Right cardiac atrium (tissue), 5 donors: ENCODE results near the gene SYNE1. TPM values are rescaled to one million over a fixed set of nuclear protein-coding genes. Genes with fewer than 3 reads are reported as not detected.
"Not testable (repeated sequence)": the region's sequence is repeated elsewhere in the genome, so short reads cannot be mapped to it uniquely, and the experiment has no call there.

ENCODE experiments used
- ATAC-seq, 2 donors: fragments of 200-7000 bp; cut with Tn5 transposase; one replicate each; pipeline versions ENCODE4 v1.8.0 to v1.9.1; 2020; ENCODE audit warnings: moderate library complexity in 2 of 2, mild to moderate bottlenecking in 1 of 2
- DNase-seq, 3 donors: peaks; one replicate each; pipeline ENCODE4 v3.0.0-alpha.2; 2020
- H3K27ac ChIP-seq: one replicate; pipeline ENCODE4 v1.5.1; 2013; ENCODE audit warnings: mild to moderate bottlenecking, low read length, control low read depth, moderate library complexity
- H3K27me3 ChIP-seq: one replicate; pipeline ENCODE4 v1.6.1; 2013; ENCODE audit not compliant: control insufficient read depth, insufficient read depth
- H3K4me1 ChIP-seq: one replicate; pipeline ENCODE4 v1.6.1; 2013; ENCODE audit warnings: low read length; ENCODE audit not compliant: control insufficient read depth, insufficient read depth
- H3K4me3 ChIP-seq: one replicate; pipeline ENCODE4 v1.5.1; 2013; ENCODE audit warnings: low read length, control low read depth
- H3K9me3 ChIP-seq: one replicate; pipeline ENCODE4 v1.6.1; 2013; ENCODE audit warnings: low read length; ENCODE audit not compliant: control insufficient read depth
- WGBS: extraction: QIAGEN DNeasy Blood & Tissue Kit; methylation state at CpG from one replicate; pipeline ENCODE4 v1.1.7; 2013; 5-methylcytosine and 5-hydroxymethylcytosine counted together
- intact Hi-C, 4 donors: fragments of 100-400 bp; cut with DNase I; formaldehyde crosslinking; loops; one replicate each; pipeline versions ENCODE4 v1.11.0 to v1.14.0; 2022 to 2023
- polyA plus RNA-seq: library from polyadenylated mRNA; stranded (reverse); fragments of 200-250 nt; gene quantifications from one replicate; pipeline ENCODE4 v1.2.3, GENCODE V29; 2013
- total RNA-seq, 4 donors: library from RNA; stranded (reverse); fragmentation: NEBNext Ultra II Directional; extraction: Animal tissue kit (Norgen Biotek cat#: 25700); gene quantifications; one replicate each; pipeline ENCODE4 v1.2.1, GENCODE V29; 2021
- donor health status: healthy with polysubstance abuse.
- donor health status: DM: no; HTN: yes; CAD: no.
- donor health status: DM: no; HTN: no; CAD: no.
- donor health status: DM: no; HTN: yes; CAD: no; lungs with severe emphysema.
- donor health status: DM: yes; HTN: yes; CAD: no.

Gene SYNE1
- total and polyA plus RNA-seq, 5 donors, result 71.7 to 162 (median 116) TPM

- ATAC-seq (peak; percentile 29 to 58), DNase-seq (peak in 1 of 3 donors; percentile 23)
- Histone ChIP-seq H3K27me3 (no peaks in the 10 kb centered on the region), H3K27ac (no peak overlapping the region), H3K4me3 (no peak overlapping the region), H3K9me3 (no peaks in the 10 kb centered on the region), H3K4me1 (peaks cover 7% of the 10 kb centered on the region)
- 63% methylated on average over 4 of the region's 4 CpGs for WGBS
- intact Hi-C loops, result no loop called here
Observed at GRCh38 chr6:152091851-152092341, 545.3 kb downstream of the SYNE1 start.

DNA sequence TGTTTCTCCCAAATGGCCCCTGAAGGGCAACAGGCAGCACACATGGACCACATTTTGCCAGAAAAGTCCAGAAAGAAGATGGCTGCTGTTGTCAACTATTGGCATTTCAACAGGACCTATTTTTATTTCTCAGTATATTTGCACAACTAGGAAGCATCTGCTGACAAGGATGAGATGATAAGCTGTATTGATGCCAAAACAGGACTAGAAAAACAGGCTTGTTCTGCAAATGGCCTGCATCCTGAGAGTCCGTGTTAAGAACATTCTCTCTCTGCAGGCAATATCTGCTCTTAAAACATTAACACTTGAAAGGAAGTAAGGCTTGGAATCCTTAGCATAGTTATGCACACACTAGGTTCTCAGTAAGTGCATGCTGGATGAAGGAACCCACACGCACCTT, 546.0 kb downstream of the SYNE1 start:
- intact Hi-C loops, result no loop called here
- Histone ChIP-seq H3K9me3 (no peaks in the 10 kb centered on the region), H3K4me1 (peaks cover 7% of the 10 kb centered on the region), H3K4me3 (no peak overlapping the region), H3K27ac (no peak overlapping the region), H3K27me3 (no peaks in the 10 kb centered on the region)
- WGBS, result 36% methylated on average over 2 of the region's 2 CpGs
- DNase-seq (no peak), ATAC-seq (peak in 1 of 2 donors; percentile 12)

- ATAC-seq (peak; percentile 40 to 53), DNase-seq (peak in 2 of 3 donors; percentile 38 to 55)
- Histone ChIP-seq H3K27ac (no peak overlapping the region), H3K27me3 (no peaks in the 10 kb centered on the region), H3K4me1 (peaks cover 10% of the 10 kb centered on the region), H3K4me3 (no peak overlapping the region), H3K9me3 (no peaks in the 10 kb centered on the region)
- WGBS, result 80% methylated on average over 7 of the region's 7 CpGs
- intact Hi-C loops, result no loop called here
Observed at GRCh38 chr6:152089992-152090391, 547.2 kb downstream of the SYNE1 start.

GRCh38 chr6:152087701-152088100, 549.5 kb downstream of the SYNE1 start:
- Histone ChIP-seq H3K4me3 (no peak overlapping the region), H3K9me3 (no peaks in the 10 kb centered on the region), H3K27ac (no peak overlapping the region), H3K27me3 (no peaks in the 10 kb centered on the region), H3K4me1 (peaks cover 12% of the 10 kb centered on the region)
- intact Hi-C loops, result no loop called here
- 34% methylated on average over 1 of the region's 1 CpG for WGBS
- DNase-seq, result no peak
- no peak for ATAC-seq

- no peak for ATAC-seq
- WGBS, result 79% methylated on average over 2 of the region's 2 CpGs
Observed at GRCh38 chr6:152087096-152087495, 550.1 kb downstream of the SYNE1 start.

GRCh38 chr6:152086223-152086873, 550.8 kb downstream of the SYNE1 start:
- WGBS, result 92% methylated on average over 3 of the region's 3 CpGs
- Histone ChIP-seq H3K4me1 (peaks cover 5% of the 10 kb centered on the region), H3K9me3 (no peaks in the 10 kb centered on the region), H3K4me3 (no peak overlapping the region), H3K27ac (no peak overlapping the region), H3K27me3 (no peaks in the 10 kb centered on the region)
- ATAC-seq, result no peak
- intact Hi-C loops, result no loop called here
- no peak for DNase-seq

More at GRCh38 chr6:152087096-152087495, 550.1 kb downstream of the SYNE1 start:
- intact Hi-C loops, result no loop called here
- H3K27ac ChIP-seq, result no peak overlapping the region
- DNase-seq, result no peak
- H3K9me3 ChIP-seq, result no peaks in the 10 kb centered on the region
- no peak overlapping the region for H3K4me3 ChIP-seq
- no peaks in the 10 kb centered on the region for H3K27me3 ChIP-seq
- H3K4me1 ChIP-seq, result peaks cover 12% of the 10 kb centered on the region

DNA sequence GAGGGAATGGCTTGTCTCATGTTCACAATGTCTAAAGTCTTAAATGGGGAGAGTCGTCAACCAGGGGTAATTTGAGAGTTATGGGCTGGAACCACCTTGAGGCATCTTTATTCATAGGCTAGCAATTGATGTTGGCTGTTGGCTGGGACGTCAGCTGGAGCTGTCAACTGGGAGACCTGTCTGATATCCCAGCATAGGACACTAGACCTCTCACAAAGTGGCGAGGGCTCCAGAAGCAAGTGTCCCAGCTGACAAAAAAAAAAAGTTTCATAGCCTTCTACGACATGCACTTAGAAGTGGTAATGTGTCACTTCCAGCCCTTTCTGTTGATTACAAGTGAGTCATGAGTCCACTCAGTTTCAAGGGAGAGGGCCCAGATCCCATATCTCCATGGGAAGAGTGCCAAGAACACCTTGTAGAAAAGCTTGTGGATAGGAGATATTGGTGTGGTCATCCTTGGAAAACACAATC, 551.7 kb downstream of the SYNE1 start:
- peak; percentile 63 to 65 for ATAC-seq
- peaks cover 5% of the 10 kb centered on the region for H3K4me1 ChIP-seq
- intact Hi-C loops, result no loop called here
- no peaks in the 10 kb centered on the region for H3K27me3 ChIP-seq
- H3K9me3 ChIP-seq, result no peaks in the 10 kb centered on the region
- H3K27ac ChIP-seq, result no peak overlapping the region
- whole genome bisulfite sequencing, result 52% methylated on average over 4 of the region's 4 CpGs
- DNase-seq, result no peak
- H3K4me3 ChIP-seq, result no peak overlapping the region

- Histone ChIP-seq H3K4me1 (no peaks in the 10 kb centered on the region), H3K27ac (no peak overlapping the region), H3K9me3 (no peaks in the 10 kb centered on the region), H3K27me3 (no peaks in the 10 kb centered on the region), H3K4me3 (no peak overlapping the region)
- 83% methylated on average over 7 of the region's 7 CpGs for WGBS
- ATAC-seq (no peak), DNase-seq (no peak)
- intact Hi-C loops, result no loop called here
Observed at GRCh38 chr6:152078804-152079203, 558.4 kb downstream of the SYNE1 start.

DNA sequence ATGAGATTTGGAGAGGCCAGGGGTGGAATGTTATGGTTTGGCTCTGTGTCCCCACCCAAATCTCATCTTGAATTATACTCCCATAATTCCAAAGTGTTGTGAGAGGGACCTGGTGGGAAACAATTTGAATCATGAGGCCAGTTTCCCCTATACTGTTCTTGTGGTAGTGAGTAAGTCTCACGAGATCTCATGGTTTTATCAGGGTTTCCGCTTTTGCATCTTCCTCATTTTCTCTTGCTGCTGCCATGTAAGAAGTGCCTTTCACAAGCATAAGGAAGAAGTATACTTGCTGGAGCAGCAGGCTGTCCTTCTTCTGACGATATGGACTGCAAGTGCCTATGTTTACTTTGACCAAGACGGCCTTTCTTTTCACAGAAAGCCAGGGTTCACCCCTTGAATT, 559.2 kb downstream of the SYNE1 start:
- intact Hi-C loops, result no loop called here
- DNase-seq, result no peak
- no peaks in the 10 kb centered on the region for H3K27me3 ChIP-seq
- H3K27ac ChIP-seq, result no peak overlapping the region
- ATAC-seq, result no peak
- H3K4me3 ChIP-seq, result no peak overlapping the region
- H3K4me1 ChIP-seq, result no peaks in the 10 kb centered on the region
- WGBS, result 84% methylated on average over 4 of the region's 4 CpGs
- H3K9me3 ChIP-seq, result no peaks in the 10 kb centered on the region

GRCh38 chr6:152076242-152076641, 560.9 kb downstream of the SYNE1 start:
- H3K4me3 ChIP-seq, H3K9me3 ChIP-seq, DNase-seq, H3K27me3 ChIP-seq, H3K27ac ChIP-seq, H3K4me1 ChIP-seq, ATAC-seq, intact Hi-C loops: not testable (repeated sequence)
- WGBS, result 70% methylated on average over 3 of the region's 3 CpGs

GRCh38 chr6:152071843-152072242, 565.3 kb downstream of the SYNE1 start:
- Histone ChIP-seq H3K27me3 (no peaks in the 10 kb centered on the region), H3K27ac (no peak overlapping the region), H3K4me1 (peaks cover 3% of the 10 kb centered on the region), H3K4me3 (no peak overlapping the region), H3K9me3 (no peaks in the 10 kb centered on the region)
- no peak for DNase-seq
- intact Hi-C loops, result no loop called here
- no peak for ATAC-seq
- WGBS, result 59% methylated on average over 3 of the region's 3 CpGs
